ENCODE measurements around the gene STK38.
"Not testable (repeated sequence)": the region's sequence is repeated elsewhere in the genome, so short reads cannot be mapped to it uniquely, and the experiment has no call there.

The STK38 gene

DNA sequence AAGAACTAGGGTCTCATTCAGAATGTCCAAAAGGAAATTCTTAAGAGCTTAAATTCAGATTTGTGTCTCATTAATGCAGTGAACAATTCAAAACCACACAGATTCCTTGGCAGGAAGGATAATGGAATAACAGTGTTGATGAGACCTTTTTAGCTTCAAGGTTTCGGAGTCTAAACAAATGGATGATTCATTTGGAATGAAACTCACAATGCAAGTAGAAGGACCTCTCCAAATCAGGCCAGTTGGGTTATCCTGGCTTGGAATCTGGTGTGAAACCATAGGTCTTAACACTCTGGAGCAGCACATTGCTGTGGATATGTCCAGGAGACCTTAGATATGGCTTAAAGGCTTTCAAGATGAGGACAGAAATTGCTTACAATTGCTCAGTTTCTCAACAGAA is 59.6 kb downstream of the STK38 start:
- no peak for DNase-seq (ENCODE audit: low read depth, low spot score)

DNA sequence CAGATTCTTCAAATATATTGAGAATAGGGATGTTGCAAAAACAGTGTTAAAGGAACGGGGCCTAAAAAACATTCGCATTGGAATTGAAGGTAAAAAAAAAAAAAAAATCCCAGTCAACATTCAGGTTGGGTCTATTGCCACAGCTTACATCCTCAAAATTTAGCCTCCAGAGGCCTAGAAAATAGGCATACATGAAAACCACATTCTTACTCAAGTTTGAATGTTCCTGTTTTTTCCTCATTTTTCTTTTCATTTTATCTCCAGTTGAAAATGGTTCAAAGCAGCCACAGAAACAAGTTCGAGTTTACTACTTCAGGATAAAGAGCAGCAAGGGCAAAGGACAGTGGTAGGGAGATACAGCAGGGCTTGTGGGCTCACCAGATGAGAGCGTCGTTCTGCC is 62.5 kb downstream of the STK38 start:
- DNase-seq (ENCODE audit: low read depth, low spot score) = no peak

DNA sequence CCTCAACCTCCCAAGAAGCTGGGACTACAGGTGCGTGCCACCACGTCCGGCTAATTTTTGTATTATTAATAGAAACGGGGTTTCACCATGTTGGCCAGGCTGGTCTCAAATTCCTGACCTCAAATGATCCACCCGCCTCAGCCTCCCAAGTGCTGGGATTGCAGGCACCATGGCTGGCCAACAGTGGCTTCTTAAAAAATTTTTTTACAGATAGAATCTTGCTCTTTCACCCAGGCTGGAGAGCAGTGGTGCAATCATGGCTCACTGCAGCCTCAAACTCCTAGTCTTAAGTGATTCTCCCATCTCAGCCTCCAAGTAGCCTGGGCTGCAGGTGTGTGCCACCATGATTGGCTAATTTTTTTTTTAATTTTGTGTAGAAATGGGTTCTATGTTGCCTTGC is 64.0 kb downstream of the STK38 start:
- not testable (repeated sequence) for DNase-seq (ENCODE audit: low read depth, low spot score)

DNA sequence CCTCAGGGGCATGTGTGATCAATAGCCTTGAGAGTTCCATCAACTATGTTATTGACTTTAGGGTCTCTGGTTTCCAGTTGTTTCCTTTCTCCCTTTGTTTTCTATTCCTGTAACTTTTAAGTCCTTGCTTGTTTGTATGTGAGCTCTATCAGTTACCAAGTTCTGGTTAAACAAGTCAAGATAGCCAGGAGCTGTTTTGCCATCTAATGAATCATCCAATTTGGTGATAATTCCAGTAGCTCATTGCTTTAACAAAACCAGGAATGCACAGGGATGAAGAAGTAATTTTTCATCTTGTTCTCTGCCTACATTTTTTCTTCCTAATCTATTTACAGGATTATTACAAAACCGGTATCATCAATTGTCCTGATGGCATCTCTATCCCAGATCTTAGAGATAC is 68.0 kb downstream of the STK38 start:
- no peak for DNase-seq (ENCODE audit: low read depth, low spot score)

DNA sequence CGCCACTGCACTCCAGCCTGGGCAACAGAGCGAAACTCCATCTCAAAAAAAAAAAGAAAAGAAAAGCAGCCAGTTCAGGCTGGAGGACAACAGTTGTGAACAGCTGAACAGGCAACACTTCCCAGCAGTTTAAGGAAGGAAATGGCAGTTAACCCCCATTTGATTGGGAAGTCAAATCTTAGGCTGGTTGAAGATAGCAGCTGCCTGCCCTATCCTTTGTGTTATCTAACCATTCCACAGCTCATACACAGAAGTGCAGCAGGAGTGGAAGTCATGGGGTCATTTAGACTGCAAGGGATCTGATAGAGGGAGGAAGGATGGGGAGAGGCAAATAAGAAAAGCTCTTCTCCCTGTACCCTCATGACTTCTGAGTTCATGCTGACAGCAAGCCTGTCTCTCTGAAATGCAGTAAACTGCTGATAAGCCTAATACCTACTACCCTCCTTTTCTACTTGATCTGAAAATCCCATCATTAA is 69.2 kb downstream of the STK38 start:
- no peak for DNase-seq (ENCODE audit: low read depth, low spot score)

DNA sequence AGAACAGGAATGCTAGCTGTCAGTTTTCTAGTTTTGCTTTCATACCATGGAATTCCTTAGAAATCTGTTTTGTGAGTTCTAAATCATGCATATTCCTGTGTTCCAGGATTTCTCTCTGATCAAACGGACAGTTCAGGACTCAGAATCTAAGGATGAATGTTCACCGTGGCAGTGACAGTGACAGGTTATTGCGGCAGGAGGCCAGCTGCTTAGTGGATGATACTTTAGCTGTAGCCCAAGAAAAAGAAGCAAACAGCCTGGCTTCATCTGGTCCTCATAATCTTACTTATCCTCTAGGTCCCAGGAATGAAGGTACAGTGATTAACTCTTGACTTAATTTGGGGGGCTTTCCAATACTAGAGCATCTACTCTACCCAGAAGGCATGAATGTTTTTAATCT is 77.3 kb downstream of the STK38 start:
- DNase-seq (ENCODE audit: low read depth, low spot score) = no peak

DNA sequence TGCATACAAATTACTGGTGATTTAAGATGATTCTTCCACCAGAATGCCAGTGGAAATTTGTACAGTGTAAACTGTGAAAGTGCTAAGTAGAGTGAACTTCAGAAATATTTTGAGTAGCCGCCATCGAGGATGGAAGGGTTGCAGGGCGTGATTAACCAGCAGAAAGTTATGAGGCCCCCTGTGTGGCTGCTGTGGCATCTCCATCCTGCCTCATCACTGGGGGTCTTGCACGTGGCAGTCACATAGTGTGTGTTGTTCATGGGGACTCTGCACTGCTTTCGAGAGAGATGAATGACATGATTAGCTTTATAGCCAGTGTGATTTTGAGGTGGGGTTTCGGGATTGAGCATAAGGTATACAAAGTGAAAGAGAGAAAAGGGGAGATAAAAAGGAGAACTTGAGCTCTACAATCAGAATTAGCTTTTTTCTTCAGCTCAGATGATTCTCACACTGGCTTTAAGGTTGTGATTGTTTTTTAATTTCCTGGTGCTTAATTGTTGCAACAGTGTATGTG is 78.1 kb downstream of the STK38 start:
- DNase-seq (ENCODE audit: low read depth, low spot score) = no peak

DNA sequence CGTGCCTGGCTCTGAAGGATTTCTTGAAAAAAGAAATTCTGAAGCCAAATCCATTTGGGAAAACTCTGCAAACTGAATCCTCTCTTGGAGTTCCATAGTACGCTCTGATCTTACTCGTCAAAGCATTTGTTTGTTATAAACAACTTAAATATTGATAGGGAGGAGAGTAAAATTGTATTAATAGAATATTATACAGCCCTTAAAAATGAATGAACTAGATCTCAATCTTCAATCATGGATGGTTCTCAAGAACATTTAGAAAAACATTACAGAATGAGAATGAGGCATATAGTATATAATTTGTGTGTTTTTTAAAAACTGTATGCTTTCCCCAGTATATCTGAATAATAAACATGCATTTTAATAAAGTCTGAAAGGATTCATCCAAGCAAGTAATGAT is 79.7 kb downstream of the STK38 start:
- no peak for DNase-seq (ENCODE audit: low read depth, low spot score)

DNA sequence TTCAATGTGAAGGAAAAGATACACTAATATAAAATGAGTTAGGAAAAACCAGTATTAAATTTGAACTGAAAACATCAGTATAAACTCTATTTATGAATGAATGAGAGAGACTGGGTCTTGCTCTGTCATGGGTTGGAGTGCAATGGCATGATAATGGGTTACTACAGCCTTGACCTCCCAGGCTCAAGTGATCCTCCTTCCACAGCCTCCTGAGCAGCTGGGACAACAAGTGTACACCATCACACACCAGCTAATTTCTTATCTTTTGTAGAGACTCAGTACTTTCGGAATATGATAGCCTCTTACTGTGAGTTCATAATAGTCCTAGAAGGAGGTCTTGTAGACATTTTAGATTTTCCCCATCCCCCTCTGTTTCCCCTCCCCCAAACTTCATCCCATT is 83.0 kb downstream of the STK38 start:
- DNase-seq (ENCODE audit: low read depth, low spot score) = no peak

DNA sequence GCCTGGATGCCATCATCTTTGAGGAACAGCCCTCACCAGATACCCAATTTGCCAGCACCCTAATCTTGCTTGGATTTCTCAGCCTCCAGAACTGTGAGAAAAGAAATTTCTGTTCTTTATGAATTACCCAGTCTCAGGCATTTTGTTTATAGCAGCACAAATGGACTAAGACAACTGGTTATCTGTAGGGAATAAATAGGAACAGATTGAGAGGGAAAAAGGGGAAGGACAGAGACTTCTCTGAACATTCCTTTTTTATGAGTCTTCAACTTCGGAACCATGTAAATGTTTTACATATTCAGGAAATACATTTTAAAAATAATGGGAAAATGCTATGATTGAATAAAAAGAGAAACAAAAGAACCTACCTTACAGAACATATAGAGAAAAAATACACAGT is 83.6 kb downstream of the STK38 start:
- DNase-seq (ENCODE audit: low read depth, low spot score) = no peak

DNA sequence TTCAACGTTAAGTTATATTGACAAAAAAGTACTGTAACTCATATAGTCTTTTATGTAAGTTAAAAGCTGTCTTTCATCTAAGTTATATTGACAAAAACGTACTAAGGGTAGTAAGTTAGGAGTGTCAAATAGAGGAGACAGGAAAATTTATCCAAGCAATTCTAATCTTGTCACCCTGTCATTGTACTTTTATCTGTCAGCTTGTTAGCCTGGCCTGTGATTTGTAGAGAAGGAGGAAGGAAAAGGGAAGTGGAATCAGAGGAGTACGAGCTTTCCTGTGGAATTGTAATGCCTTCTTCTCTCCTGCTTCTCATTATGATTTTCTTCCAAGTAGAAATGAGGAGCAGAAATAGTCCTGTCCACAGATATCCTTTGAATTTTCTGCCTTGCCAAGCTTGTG is 85.6 kb downstream of the STK38 start:
- DNase-seq (ENCODE audit: low read depth, low spot score) = no peak

DNA sequence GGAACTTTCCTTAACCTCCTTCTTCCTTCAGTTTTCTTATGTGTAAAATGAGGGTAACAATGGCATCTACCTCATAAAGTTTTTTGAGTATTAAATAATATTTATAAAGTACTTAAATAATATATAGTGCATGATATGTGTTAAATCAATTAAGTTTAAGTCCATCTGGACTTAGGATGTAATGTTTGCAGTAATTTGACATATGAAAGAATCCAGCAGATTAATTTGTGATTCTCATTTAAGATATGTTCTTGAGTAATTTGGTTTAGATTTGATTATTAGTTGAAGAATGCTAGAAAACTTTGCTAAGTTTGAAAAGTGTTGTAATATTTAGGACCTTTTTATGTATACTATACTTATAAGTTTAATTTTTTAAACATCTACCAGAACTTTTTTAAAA is 86.4 kb downstream of the STK38 start:
- no peak for DNase-seq (ENCODE audit: low read depth, low spot score)

DNA sequence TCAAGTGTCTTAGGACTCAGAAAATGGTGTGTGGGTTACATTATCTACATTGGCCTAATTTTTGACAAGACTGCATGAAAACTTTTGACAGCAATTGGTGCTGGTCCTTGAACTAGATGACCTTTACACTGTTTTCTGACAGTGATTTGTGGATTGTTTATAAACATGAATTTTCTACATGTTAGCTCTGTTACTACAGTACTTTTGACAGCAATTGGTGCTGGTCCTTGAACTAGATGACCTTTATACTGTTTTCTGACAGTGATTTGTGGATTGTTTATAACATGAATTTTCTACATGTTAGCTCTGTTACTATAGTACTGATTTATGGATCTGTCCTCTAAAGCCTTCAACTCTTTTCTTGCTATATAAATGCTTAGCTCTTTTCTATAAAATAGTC is 87.8 kb downstream of the STK38 start:
- no peak for DNase-seq (ENCODE audit: low read depth, low spot score)

DNA sequence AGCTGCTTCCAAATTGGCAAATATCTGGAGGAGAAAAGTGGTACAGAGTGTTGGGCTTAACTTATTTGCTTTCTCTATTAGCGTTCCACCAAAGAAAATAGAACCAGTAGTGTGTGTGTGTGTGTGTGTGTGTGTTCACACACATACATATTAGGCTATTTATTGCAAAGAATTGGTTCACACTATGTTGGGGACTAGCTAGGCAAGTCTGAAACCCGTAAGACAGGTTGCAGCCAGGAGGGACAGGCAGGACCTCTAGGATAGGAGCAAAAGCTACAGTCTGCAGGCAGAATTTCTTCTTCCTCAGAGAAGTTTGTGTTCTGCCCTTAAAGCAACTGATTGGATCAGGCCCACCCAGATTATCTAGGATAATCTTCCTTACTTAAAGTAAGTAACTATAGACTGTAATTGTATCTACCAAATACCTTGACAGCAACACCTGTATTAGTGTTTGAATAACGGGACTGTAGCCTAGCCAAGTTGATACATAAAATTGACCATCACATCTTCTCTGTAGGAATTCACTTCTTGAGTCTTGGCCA is 91.7 kb downstream of the STK38 start:
- no peak for DNase-seq (ENCODE audit: low read depth, low spot score)

DNA sequence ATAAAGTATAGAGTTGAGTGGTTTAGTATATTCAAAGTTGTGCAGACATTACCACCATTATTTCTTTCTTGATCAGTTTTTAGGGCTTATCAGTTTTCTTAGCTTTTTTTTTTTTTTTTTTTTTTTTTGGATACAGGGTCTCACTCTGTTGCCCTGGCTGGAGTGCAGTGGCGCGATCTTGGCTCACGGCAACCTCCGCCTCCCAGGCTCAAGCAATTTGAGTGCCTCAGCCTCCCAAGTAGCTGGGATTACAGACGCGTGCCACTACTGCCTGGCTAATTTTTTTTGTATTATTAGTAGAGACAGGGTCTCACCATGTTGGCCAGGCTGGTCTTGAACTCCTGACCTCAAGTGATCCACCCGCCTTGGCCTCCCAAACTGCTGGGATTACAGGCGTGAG is 94.4 kb downstream of the STK38 start:
- not testable (repeated sequence) for DNase-seq (ENCODE audit: low read depth, low spot score)

DNA sequence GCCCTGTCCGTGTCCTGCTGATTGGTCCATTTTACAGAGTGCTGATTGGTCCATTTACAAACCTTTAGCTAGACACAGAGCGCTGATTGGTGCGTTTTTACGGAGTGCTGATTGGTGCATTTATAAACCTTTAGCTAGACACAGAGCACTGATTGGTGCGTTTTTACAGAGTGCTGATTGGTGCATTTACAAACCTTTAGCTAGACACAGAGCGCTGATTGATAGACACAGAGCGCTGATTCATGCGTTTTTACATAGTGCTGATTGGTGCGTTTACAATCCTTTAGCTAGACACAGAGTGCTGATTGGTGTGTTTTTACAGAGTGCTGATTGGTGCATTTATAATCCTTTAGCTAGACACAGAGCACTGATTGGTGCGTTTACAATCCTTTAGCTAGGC is 98.1 kb downstream of the STK38 start:
- not testable (repeated sequence) for DNase-seq (ENCODE audit: low read depth, low spot score)

DNA sequence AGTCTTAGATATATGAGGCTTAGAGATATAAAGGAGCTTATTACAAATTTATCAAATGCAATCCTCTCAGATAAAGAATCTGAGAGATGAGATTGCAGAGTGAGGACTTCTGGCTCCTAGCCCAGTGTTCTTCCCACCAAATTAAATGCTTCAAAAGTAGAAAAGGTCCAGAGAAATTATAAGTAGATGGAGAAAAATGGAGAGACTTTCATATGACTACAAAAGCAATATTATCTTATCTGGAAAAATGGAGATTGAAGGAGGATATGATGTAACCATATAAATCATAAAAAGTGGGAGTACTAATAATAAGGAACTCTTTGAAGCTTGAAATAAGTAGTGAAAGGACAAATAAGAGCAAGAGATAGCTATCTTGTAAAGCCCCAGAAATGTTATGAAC is 101.7 kb downstream of the STK38 start:
- DNase-seq (ENCODE audit: low read depth, low spot score) = no peak

DNA sequence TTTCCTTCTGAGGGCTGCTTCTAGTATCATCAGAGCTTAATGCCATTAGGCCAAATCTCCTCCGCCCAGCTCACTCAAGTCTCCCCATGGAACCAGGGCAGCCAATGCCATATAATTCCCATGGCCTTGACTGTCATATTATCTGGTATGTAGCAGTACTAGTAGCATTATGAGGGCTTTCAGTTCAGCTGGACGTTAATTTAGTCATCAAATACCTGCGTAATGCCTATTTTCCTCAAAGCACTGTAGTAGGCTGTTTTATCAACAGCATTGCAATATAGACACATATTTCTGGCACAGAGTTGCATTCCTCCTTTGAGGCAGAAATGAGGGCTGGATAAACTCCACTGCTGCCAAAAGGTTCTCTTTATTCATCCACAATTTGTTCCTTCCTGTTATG is 102.8 kb downstream of the STK38 start:
- no peak for DNase-seq (ENCODE audit: low read depth, low spot score)

Data from activated CD4-positive, CD25-positive, alpha-beta regulatory T cell treated with anti-CD3 and anti-CD28 coated beads, Interleukin-2, amount 50 U/mL, for 16 hours (primary cell).